Measurements from ENCODE around the gene CALCOCO2. TPM values are rescaled to one million over a fixed set of nuclear protein-coding genes. Genes with fewer than 3 reads are reported as not detected.

Gene CALCOCO2
- total and polyA plus RNA-seq, 2 of the 13 experiments (the other 11 are each of a cell fraction or from before 2014, with no cell fraction given) = 72.9 to 111 TPM

- TF ChIP-seq GMEB1 (CRISPR knock-in tag; IDR thresholded peaks at IDR 0.05; ENCODE audit: borderline replicate concordance) = peak; percentile 65; the same call in 1 of the 2 replicates
- TF ChIP-seq SIN3A (IDR thresholded peaks at IDR 0.05; ENCODE audit: borderline replicate concordance, low read depth, low read length) = peak; percentile 83; the same call in 1 of the 2 replicates
- no peak for TF ChIP-seq ZNF615 (CRISPR knock-in tag; IDR thresholded peaks at IDR 0.05; ENCODE audit: borderline replicate concordance)
- no peak for TF ChIP-seq ZNF180 (CRISPR knock-in tag; IDR thresholded peaks at IDR 0.05; ENCODE audit: borderline replicate concordance, low read depth)
- TF ChIP-seq NR2F2 (IDR thresholded peaks at IDR 0.05; ENCODE audit: borderline replicate concordance, low read depth) = peak; percentile 96
- peak; percentile 21; the same call in 1 of the 2 replicates for TF ChIP-seq ZNF616 (CRISPR knock-in tag; IDR thresholded peaks at IDR 0.05; ENCODE audit: low read depth)
- TF ChIP-seq FOSL1 (CRISPR knock-in tag; IDR thresholded peaks at IDR 0.05; ENCODE audit: borderline replicate concordance) = no peak
- peak; percentile 97 for TF ChIP-seq MEIS1 (CRISPR knock-in tag; IDR thresholded peaks at IDR 0.05; ENCODE audit: borderline replicate concordance)
- TF ChIP-seq ZNF225 (CRISPR knock-in tag; IDR thresholded peaks at IDR 0.05) = peak; percentile 17; the same call in 1 of the 2 replicates
- no peak for TF ChIP-seq ZBTB44 (CRISPR knock-in tag; IDR thresholded peaks at IDR 0.05)
- peak; percentile 84; the same call in 1 of the 2 replicates for TF ChIP-seq ELF4 (CRISPR knock-in tag; IDR thresholded peaks at IDR 0.05; ENCODE audit: borderline replicate concordance)
- TF ChIP-seq ATRX (CRISPR knock-in tag; IDR thresholded peaks at IDR 0.05; ENCODE audit: borderline replicate concordance) = no peak
- TF ChIP-seq ETV6 (CRISPR knock-in tag; conservative IDR thresholded peaks at IDR 0.05) = peak; percentile 95
- TF ChIP-seq ATF3 (CRISPR knock-in tag; IDR thresholded peaks at IDR 0.05) = peak; percentile 67
- TF ChIP-seq MEF2D (CRISPR knock-in tag; IDR thresholded peaks at IDR 0.05) = peak; percentile 95
- TF ChIP-seq ZBTB26 (CRISPR knock-in tag; IDR thresholded peaks at IDR 0.05; ENCODE audit: borderline replicate concordance) = no peak; the same call in 1 of the 2 replicates
- TF ChIP-seq PITX1 (CRISPR knock-in tag; IDR thresholded peaks at IDR 0.05) = peak; percentile 99
- TF ChIP-seq ERF (CRISPR knock-in tag; IDR thresholded peaks at IDR 0.05) = peak; percentile 99
- peak; percentile 96 for TF ChIP-seq NR2C2 (CRISPR knock-in tag; IDR thresholded peaks at IDR 0.05; ENCODE audit: borderline replicate concordance)
- peak; percentile 100 for TF ChIP-seq HMG20A (CRISPR knock-in tag; IDR thresholded peaks at IDR 0.05; ENCODE audit: borderline replicate concordance)
- 0 out of 2 replicates have a peak, but pooled peaks have one; percentile 29 for TF ChIP-seq ZNF451 (CRISPR knock-in tag; IDR thresholded peaks at IDR 0.05)
- TF ChIP-seq ZNF503 (CRISPR knock-in tag; IDR thresholded peaks at IDR 0.05) = peak; percentile 91
These were observed 40.9 kb downstream of the CALCOCO2 start (continued) for GRCh38 chr17:48871551-48872351.
